Thyroid gland (tissue), 4 donors: Measurements from ENCODE around the gene RNU11.
"Not testable (repeated sequence)": the region's sequence is repeated elsewhere in the genome, so short reads cannot be mapped to it uniquely, and the experiment has no call there.

Experiments
- POLR2A ChIP-seq, 2 donors: fragments of 450-650 bp; IDR thresholded peaks; one replicate each; pipeline ENCODE4 v1.6.1; 2017; ENCODE audit warnings: antibody characterized with exemption in 2 of 2, mild to moderate bottlenecking in 2 of 2, moderate library complexity in 1 of 2
- TF ChIP-seq, protein P1 (sequence below), 6 experiments: fragments of 200-600 bp in 3 of 6; fragments of 450-650 bp in 3 of 6; sonication (generic) in 3 of 6; IDR thresholded peaks; one replicate each; pipeline ENCODE4 v1.5.1; 2016 to 2019; ENCODE audit warnings: antibody characterized with exemption in 6 of 6, mild to moderate bottlenecking in 2 of 6, inconsistent platforms in 1 of 6, moderate library complexity in 1 of 6

DNA sequence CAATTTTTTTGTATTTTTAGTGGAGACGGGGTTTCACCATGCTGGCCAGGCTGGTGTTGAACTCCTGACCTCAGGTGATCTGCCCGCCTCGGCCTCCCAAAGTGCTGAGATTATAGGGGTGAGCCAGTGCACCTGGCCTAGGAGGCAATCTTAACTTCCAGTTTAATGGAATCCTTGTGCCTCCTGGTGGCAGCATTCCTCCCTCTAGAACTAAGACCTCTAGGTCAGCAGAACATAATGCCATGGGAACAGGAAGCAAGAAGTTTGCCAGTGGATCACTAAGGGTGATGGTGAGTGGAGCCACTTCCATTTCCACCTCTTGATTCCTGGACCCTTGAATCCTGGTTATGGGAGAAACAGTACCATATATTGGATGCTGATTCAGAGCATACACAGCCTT lies 5.5 kb downstream of the RNU11 start:
- TF ChIP-seq, protein P1, sequence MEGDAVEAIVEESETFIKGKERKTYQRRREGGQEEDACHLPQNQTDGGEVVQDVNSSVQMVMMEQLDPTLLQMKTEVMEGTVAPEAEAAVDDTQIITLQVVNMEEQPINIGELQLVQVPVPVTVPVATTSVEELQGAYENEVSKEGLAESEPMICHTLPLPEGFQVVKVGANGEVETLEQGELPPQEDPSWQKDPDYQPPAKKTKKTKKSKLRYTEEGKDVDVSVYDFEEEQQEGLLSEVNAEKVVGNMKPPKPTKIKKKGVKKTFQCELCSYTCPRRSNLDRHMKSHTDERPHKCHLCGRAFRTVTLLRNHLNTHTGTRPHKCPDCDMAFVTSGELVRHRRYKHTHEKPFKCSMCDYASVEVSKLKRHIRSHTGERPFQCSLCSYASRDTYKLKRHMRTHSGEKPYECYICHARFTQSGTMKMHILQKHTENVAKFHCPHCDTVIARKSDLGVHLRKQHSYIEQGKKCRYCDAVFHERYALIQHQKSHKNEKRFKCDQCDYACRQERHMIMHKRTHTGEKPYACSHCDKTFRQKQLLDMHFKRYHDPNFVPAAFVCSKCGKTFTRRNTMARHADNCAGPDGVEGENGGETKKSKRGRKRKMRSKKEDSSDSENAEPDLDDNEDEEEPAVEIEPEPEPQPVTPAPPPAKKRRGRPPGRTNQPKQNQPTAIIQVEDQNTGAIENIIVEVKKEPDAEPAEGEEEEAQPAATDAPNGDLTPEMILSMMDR (IDR thresholded peaks at IDR 0.05), result not testable (repeated sequence)
- not testable (repeated sequence) for TF ChIP-seq POLR2A (IDR thresholded peaks at IDR 0.05)
